HEK293 (cell line): ENCODE measurements around the gene ANKRD65.

Experiments
- CTCF ChIA-PET: fragments of 350-600 bp; formaldehyde crosslinking; extraction: SDS; loops from one replicate; lab custom pipeline; 2021; ENCODE audit warnings: antibody characterized with exemption; lab: Yijun Ruan, JAX
- POLR2A ChIA-PET: fragments of 300-600 bp; formaldehyde crosslinking; extraction: SDS; loops from one replicate; lab custom pipeline; 2020; ENCODE audit warnings: antibody characterized with exemption, inconsistent platforms; lab: Yijun Ruan, JAX
- H3K27ac ChIP-seq: fragments of 200-500 bp; sonication (Bioruptor generic); 2 replicates; pipeline ENCODE4 v1.5.1; 2014; ENCODE audit warnings: low read depth, low read length, control low read depth, inconsistent platforms; ENCODE audit errors: extremely low read depth
- H3K36me3 ChIP-seq, 2 experiments: fragments of 200-500 bp in 1 of 2; sonication (Bioruptor generic) in 1 of 2; 1 replicate in 1 of 2; 2 replicates in 1 of 2; pipeline ENCODE4 v1.5.1; 2014 to 2017; ENCODE audit warnings: inconsistent platforms in 2 of 2, low read length in 2 of 2; ENCODE audit not compliant: control insufficient read depth in 2 of 2, insufficient read depth in 1 of 2
- H3K4me1 ChIP-seq: fragments of 200-500 bp; sonication (Bioruptor generic); 2 replicates; pipeline ENCODE4 v1.5.1; 2014; ENCODE audit warnings: mild to moderate bottlenecking, low read length, inconsistent platforms; ENCODE audit not compliant: control insufficient read depth, insufficient read depth
- H3K4me3 ChIP-seq: 2 replicates; pipeline ENCODE4 v1.5.1; 2011; ENCODE audit warnings: low read depth, mild to moderate bottlenecking, control low read depth, low read length, moderate library complexity
- H3K9me3 ChIP-seq: fragments of 200-500 bp; sonication (Bioruptor generic); 2 replicates; pipeline ENCODE4 v1.5.1; 2014; ENCODE audit warnings: low read depth, low read length, inconsistent platforms; ENCODE audit not compliant: control insufficient read depth, insufficient read depth
- KLF8 ChIP-seq: fragments of 450-650 bp; formaldehyde crosslinking; IDR thresholded peaks from 2 replicates; pipeline ENCODE4 v1.5.1; 2016; ENCODE audit warnings: missing biosample characterization, missing genetic modification characterization
- ZFHX2 ChIP-seq: fragments of 450-650 bp; formaldehyde crosslinking; conservative IDR thresholded peaks from 2 replicates; pipeline ENCODE4 v1.5.1; 2016; ENCODE audit warnings: missing biosample characterization, missing genetic modification characterization
- ZFP69B ChIP-seq: fragments of 450-650 bp; formaldehyde crosslinking; IDR thresholded peaks from 2 replicates; pipeline ENCODE4 v1.5.1; 2016; ENCODE audit warnings: missing biosample characterization, missing genetic modification characterization
- ZIC2 ChIP-seq: fragments of 450-650 bp; formaldehyde crosslinking; IDR thresholded peaks from 2 replicates; pipeline ENCODE4 v1.5.1; 2016; ENCODE audit warnings: missing biosample characterization, missing genetic modification characterization
- ZNF341 ChIP-seq: fragments of 450-650 bp; formaldehyde crosslinking; IDR thresholded peaks from 2 replicates; pipeline ENCODE4; 2016; ENCODE audit warnings: low read depth, missing biosample characterization, missing genetic modification characterization
- ZNF37A ChIP-seq: fragments of 450-650 bp; IDR thresholded peaks from 2 replicates; pipeline ENCODE4 v1.5.1; 2018; ENCODE audit warnings: missing biosample characterization, missing genetic modification characterization
- ZNF843 ChIP-seq: fragments of 450-650 bp; formaldehyde crosslinking; IDR thresholded peaks from 2 replicates; pipeline ENCODE4 v1.5.1; 2016; ENCODE audit warnings: missing biosample characterization, missing genetic modification characterization
- ZXDB ChIP-seq: fragments of 450-650 bp; formaldehyde crosslinking; IDR thresholded peaks from 2 replicates; pipeline ENCODE4 v1.5.1; 2016; ENCODE audit warnings: missing biosample characterization, missing genetic modification characterization
- TF ChIP-seq, protein P1 (sequence below): fragments of 450-650 bp; formaldehyde crosslinking; IDR thresholded peaks from 2 replicates; pipeline ENCODE4 v1.5.1; 2016; ENCODE audit warnings: missing biosample characterization, missing genetic modification characterization
- TF ChIP-seq, protein P2 (sequence below): fragments of 450-650 bp; formaldehyde crosslinking; IDR thresholded peaks from 2 replicates; pipeline ENCODE4 v1.5.1; 2016; ENCODE audit warnings: missing biosample characterization, missing genetic modification characterization
- TF ChIP-seq, protein P3 (sequence below): fragments of 450-650 bp; formaldehyde crosslinking; IDR thresholded peaks from 2 replicates; pipeline ENCODE4 v1.5.0; 2017; ENCODE audit warnings: missing biosample characterization, missing genetic modification characterization, borderline replicate concordance
- TF ChIP-seq, protein P4 (sequence below): fragments of 450-650 bp; formaldehyde crosslinking; IDR thresholded peaks from 2 replicates; pipeline ENCODE4 v1.5.1; 2016; ENCODE audit warnings: missing biosample characterization, missing genetic modification characterization
- TF ChIP-seq, protein P5 (sequence below): fragments of 450-650 bp; formaldehyde crosslinking; IDR thresholded peaks from 2 replicates; pipeline ENCODE4 v1.5.1; 2016; ENCODE audit warnings: missing biosample characterization, missing genetic modification characterization, borderline replicate concordance

The ANKRD65 gene

DNA sequence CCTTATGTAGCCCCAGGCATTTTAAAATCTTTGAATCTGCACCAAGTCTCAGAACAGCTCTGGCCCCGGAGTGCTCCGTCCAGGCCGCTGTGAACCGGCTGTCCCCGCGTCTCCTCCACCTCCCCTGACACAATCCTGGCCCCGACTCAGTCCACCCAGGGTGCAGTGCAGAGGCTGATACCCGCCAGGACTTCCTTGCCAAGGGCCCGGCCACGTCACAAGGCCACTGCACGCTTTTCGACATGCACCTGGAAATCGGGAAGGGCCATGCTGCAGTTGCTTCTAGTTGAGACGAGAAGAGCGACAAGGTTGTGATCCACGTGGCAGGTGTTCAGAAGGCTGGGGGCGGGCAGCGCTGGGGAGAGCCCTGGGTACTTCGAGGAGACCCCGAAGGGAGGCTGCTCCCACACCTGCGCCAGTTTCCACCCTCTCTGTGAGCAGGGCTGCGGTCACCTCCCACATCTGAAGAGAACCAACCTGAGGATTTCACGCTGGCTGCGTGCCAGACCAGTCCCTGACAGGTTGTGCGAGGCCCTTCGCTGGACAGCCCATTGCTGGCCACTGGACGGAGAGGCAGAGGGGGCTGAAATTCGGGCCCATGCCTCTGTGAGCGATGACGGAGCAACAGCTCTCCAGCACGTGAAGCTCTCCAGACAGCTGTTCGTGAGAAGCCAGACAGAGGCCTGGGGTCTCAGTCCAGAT lies 21.1 kb upstream of the ANKRD65 start:
- H3K4me1 ChIP-seq = no peaks in the 10 kb centered on the region
- POLR2A ChIA-PET = interaction anchor here (0.7 to 2.0 kb wide), 2 partner anchors 42 to 44 kb away, joined by 3 to 4 read pairs; partner anchors contain the start of gene CCNL2
- no peaks in the 10 kb centered on the region for H3K9me3 ChIP-seq
- peaks cover 0 to 9% of the 10 kb centered on the region in 2 experiments; a peak in 1 of 3 replicates for H3K36me3 ChIP-seq
- no peak overlapping the region for H3K4me3 ChIP-seq
- CTCF ChIA-PET = interaction anchor here (0.6 to 2.9 kb wide), 7 partner anchors 13 to 72 kb away, joined by 3 to 14 read pairs (median 5); a partner anchor contains a TSS
- TF ChIP-seq ZNF341 = peak; percentile 55; the same call in 1 of the 2 replicates
- TF ChIP-seq, protein P1, sequence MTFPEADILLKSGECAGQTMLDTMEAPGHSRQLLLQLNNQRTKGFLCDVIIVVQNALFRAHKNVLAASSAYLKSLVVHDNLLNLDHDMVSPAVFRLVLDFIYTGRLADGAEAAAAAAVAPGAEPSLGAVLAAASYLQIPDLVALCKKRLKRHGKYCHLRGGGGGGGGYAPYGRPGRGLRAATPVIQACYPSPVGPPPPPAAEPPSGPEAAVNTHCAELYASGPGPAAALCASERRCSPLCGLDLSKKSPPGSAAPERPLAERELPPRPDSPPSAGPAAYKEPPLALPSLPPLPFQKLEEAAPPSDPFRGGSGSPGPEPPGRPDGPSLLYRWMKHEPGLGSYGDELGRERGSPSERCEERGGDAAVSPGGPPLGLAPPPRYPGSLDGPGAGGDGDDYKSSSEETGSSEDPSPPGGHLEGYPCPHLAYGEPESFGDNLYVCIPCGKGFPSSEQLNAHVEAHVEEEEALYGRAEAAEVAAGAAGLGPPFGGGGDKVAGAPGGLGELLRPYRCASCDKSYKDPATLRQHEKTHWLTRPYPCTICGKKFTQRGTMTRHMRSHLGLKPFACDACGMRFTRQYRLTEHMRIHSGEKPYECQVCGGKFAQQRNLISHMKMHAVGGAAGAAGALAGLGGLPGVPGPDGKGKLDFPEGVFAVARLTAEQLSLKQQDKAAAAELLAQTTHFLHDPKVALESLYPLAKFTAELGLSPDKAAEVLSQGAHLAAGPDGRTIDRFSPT (tag by site-specific recombination) = no peak
- H3K27ac ChIP-seq = no peak overlapping the region

DNA sequence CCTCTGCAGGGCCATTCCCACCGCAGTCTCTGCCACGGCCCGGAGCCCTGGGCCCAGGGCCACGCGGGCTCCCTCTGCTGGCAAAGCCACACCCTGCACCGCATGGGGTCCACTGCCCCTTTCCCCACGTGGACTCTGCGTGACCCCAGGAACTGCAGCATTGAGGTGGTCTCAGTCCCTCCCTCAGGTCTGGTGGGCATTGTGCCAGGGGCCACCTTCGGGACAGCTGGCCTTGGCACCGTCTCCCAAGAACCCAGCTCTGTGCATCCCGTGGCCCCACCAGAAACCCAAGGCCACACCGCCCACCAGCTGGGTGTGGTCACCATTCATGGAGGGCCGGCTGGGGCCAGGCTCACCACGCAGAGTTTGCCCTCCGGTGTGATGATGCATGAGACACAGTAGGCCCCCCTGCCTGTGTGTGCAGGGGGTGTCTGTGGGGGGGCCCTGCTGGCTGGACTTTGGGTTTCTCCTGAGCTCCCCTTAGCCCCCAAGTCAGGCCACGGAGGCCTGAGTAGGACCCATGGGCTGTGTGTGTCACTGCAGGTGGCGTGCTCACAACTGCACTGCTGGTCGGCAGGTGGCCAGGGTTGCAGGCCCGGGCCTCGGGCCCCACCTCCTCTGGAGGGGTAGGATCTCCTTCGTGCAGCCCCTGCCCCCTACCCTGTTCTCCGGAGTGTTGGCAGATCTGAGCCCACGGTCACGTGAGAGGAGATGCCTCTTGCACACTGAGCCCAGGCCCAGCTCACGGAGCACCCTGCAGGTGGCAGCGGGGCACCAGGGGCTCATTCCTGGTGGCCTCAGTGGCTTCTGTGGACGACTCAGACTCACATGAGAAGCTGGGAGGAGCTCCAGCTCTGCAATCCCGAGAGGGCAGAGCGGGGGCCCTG lies 20.2 kb upstream of the ANKRD65 start:
- no peak overlapping the region for H3K27ac ChIP-seq
- peaks cover 0 to 9% of the 10 kb centered on the region in 2 experiments; a peak in 1 of 3 replicates for H3K36me3 ChIP-seq
- no peaks in the 10 kb centered on the region for H3K4me1 ChIP-seq
- POLR2A ChIA-PET = interaction anchor here (0.5 to 2.0 kb wide), 6 partner anchors 34 to 63 kb away, joined by 3 to 4 read pairs (median 3); partner anchors contain the start of genes CCNL2 and MRPL20
- no peak overlapping the region for H3K4me3 ChIP-seq
- no peaks in the 10 kb centered on the region for H3K9me3 ChIP-seq
- CTCF ChIA-PET = interaction anchor here (0.6 to 2.9 kb wide), 23 partner anchors 8 to 253 kb away, joined by 3 to 14 read pairs (median 4); partner anchors contain the start of gene ATAD3C
- TF ChIP-seq, protein P2, sequence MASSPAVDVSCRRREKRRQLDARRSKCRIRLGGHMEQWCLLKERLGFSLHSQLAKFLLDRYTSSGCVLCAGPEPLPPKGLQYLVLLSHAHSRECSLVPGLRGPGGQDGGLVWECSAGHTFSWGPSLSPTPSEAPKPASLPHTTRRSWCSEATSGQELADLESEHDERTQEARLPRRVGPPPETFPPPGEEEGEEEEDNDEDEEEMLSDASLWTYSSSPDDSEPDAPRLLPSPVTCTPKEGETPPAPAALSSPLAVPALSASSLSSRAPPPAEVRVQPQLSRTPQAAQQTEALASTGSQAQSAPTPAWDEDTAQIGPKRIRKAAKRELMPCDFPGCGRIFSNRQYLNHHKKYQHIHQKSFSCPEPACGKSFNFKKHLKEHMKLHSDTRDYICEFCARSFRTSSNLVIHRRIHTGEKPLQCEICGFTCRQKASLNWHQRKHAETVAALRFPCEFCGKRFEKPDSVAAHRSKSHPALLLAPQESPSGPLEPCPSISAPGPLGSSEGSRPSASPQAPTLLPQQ (tag by site-specific recombination) = peak; percentile 95
- TF ChIP-seq, protein P3, sequence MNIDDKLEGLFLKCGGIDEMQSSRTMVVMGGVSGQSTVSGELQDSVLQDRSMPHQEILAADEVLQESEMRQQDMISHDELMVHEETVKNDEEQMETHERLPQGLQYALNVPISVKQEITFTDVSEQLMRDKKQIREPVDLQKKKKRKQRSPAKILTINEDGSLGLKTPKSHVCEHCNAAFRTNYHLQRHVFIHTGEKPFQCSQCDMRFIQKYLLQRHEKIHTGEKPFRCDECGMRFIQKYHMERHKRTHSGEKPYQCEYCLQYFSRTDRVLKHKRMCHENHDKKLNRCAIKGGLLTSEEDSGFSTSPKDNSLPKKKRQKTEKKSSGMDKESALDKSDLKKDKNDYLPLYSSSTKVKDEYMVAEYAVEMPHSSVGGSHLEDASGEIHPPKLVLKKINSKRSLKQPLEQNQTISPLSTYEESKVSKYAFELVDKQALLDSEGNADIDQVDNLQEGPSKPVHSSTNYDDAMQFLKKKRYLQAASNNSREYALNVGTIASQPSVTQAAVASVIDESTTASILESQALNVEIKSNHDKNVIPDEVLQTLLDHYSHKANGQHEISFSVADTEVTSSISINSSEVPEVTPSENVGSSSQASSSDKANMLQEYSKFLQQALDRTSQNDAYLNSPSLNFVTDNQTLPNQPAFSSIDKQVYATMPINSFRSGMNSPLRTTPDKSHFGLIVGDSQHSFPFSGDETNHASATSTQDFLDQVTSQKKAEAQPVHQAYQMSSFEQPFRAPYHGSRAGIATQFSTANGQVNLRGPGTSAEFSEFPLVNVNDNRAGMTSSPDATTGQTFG = no peak
- TF ChIP-seq ZFHX2 (tag by site-specific recombination) = peak; percentile 82
- TF ChIP-seq, protein P1 (tag by site-specific recombination) = peak; percentile 66; the same call in 1 of the 2 replicates
- TF ChIP-seq, protein P4, sequence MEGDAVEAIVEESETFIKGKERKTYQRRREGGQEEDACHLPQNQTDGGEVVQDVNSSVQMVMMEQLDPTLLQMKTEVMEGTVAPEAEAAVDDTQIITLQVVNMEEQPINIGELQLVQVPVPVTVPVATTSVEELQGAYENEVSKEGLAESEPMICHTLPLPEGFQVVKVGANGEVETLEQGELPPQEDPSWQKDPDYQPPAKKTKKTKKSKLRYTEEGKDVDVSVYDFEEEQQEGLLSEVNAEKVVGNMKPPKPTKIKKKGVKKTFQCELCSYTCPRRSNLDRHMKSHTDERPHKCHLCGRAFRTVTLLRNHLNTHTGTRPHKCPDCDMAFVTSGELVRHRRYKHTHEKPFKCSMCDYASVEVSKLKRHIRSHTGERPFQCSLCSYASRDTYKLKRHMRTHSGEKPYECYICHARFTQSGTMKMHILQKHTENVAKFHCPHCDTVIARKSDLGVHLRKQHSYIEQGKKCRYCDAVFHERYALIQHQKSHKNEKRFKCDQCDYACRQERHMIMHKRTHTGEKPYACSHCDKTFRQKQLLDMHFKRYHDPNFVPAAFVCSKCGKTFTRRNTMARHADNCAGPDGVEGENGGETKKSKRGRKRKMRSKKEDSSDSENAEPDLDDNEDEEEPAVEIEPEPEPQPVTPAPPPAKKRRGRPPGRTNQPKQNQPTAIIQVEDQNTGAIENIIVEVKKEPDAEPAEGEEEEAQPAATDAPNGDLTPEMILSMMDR (tag by site-specific recombination) = peak; percentile 93
- peak; percentile 92 for TF ChIP-seq ZFP69B (tag by site-specific recombination)
- TF ChIP-seq KLF8 (tag by site-specific recombination) = peak; percentile 18; the same call in 1 of the 2 replicates
- peak; percentile 76 for TF ChIP-seq ZIC2 (tag by site-specific recombination)
- TF ChIP-seq ZXDB (tag by site-specific recombination) = 0 out of 2 replicates have a peak, but pooled peaks have one; percentile 19
- TF ChIP-seq ZNF843 (tag by site-specific recombination) = peak; percentile 28; the same call in 1 of the 2 replicates
- TF ChIP-seq, protein P5, sequence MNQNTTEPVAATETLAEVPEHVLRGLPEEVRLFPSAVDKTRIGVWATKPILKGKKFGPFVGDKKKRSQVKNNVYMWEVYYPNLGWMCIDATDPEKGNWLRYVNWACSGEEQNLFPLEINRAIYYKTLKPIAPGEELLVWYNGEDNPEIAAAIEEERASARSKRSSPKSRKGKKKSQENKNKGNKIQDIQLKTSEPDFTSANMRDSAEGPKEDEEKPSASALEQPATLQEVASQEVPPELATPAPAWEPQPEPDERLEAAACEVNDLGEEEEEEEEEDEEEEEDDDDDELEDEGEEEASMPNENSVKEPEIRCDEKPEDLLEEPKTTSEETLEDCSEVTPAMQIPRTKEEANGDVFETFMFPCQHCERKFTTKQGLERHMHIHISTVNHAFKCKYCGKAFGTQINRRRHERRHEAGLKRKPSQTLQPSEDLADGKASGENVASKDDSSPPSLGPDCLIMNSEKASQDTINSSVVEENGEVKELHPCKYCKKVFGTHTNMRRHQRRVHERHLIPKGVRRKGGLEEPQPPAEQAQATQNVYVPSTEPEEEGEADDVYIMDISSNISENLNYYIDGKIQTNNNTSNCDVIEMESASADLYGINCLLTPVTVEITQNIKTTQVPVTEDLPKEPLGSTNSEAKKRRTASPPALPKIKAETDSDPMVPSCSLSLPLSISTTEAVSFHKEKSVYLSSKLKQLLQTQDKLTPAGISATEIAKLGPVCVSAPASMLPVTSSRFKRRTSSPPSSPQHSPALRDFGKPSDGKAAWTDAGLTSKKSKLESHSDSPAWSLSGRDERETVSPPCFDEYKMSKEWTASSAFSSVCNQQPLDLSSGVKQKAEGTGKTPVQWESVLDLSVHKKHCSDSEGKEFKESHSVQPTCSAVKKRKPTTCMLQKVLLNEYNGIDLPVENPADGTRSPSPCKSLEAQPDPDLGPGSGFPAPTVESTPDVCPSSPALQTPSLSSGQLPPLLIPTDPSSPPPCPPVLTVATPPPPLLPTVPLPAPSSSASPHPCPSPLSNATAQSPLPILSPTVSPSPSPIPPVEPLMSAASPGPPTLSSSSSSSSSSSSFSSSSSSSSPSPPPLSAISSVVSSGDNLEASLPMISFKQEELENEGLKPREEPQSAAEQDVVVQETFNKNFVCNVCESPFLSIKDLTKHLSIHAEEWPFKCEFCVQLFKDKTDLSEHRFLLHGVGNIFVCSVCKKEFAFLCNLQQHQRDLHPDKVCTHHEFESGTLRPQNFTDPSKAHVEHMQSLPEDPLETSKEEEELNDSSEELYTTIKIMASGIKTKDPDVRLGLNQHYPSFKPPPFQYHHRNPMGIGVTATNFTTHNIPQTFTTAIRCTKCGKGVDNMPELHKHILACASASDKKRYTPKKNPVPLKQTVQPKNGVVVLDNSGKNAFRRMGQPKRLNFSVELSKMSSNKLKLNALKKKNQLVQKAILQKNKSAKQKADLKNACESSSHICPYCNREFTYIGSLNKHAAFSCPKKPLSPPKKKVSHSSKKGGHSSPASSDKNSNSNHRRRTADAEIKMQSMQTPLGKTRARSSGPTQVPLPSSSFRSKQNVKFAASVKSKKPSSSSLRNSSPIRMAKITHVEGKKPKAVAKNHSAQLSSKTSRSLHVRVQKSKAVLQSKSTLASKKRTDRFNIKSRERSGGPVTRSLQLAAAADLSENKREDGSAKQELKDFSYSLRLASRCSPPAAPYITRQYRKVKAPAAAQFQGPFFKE (tag by site-specific recombination) = no peak
- no peak for TF ChIP-seq ZNF37A (tag by site-specific recombination)
